Stimulated activated CD4-positive, alpha-beta T cell treated with anti-CD3 and anti-CD28 coated beads, Interleukin-15, amount 100 ng/mL, for 24 hours (primary cell): Measurements from ENCODE around the gene RUNX1.

Experiments used
- DNase-seq: peaks from one replicate; pipeline ENCODE4 v3.0.0-alpha.2; 2020

RUNX1 gene

DNA sequence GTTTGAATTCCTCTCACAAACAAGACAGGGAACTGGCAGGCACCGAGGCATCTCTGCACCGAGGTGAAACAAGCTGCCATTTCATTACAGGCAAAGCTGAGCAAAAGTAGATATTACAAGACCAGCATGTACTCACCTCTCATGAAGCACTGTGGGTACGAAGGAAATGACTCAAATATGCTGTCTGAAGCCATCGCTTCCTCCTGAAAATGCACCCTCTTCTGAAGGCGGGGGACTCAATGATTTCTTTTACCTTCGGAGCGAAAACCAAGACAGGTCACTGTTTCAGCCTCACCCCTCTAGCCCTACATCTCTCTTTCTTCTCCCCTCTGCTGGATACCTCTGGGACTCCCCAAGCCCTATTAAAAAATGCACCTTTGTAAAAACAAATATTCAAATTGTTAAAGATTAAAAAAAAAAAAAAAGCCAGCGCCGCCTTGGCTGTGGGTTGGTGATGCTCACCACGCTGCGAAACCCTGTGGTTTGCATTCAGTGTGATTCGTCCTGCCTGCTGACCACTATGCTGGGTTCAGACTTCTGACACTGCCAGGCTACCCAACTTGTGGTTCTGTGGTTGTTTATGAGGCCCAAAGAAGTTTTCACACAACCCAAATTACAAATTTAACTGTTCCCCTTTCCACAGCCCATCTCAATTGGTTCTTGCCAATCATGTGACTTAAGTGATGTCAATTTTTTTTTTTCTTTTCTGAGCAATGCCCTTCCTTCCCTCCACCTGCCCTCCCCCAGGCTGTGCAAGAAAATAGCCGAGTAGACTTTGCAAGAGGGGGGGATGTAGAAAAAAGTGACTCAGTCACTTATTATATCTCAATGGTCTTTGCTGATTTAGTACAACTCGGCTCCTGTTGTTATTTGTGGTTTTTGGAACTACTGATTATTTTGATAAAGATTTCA is at the start of gene RUNX1:
Gene RUNX1, minus strand, starts transcription at position 597 of the 912 bp plus-strand sequence.
- DNase-seq = peak; percentile 86

DNA sequence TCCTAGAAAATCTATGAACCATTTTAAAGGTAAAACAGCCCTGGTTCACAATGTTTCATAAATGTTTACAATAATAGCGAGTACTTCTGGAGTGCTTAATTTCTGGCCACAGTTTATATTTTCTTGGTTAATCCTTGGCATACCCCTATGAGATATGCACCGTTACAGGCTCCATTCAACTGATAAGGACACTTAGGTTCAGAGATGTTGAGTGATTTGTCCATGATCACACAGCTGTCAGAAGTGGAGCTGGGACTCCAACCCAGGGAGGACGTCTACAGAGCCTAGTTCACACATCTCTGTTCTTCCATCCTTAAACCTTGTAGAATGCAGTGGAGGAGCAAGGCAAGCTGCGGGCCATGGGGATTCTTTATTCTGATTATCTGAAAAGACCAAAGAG is 48.4 kb upstream of the RUNX1 start:
- DNase-seq = no peak

DNA sequence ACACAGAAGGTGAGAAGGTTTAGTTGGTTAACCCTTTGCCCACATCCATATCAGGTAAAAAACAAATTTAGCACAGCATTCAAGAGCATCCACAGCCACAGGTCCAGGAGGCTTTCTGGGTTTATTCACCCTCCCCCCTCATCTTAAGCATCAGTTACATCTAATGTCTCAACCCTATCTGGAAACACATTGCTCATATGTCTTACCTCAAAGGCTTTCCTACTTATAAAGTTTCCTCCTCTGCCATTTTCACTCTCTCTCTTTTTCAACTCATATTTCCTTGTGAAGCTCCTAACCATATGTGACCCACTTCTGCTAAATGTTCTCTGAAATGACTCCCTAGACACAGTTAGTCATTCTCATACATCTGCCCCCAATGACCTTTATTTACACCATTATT is 47.9 kb upstream of the RUNX1 start:
- peak; percentile 41 for DNase-seq

DNA sequence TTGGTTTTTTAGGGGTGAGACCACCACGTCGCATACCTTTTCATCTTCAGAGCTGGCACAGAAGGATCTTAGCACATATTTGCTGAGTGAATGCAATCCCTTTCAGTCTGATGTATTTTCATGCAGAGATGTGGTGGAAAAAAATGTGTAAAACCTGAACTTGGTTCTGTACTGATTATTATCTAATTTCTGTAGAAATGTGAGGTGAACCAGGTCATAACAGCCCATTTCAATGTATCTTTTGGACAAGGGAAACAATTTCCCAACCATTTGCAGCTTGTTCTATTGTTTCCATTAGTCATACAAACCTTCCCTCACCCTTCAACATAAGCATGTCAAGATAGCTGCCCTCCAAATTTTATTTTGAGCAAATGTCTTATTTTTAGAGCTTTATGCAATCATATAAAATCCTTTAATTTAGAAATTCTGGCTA is 46.8 kb upstream of the RUNX1 start:
- DNase-seq = peak; percentile 20

DNA sequence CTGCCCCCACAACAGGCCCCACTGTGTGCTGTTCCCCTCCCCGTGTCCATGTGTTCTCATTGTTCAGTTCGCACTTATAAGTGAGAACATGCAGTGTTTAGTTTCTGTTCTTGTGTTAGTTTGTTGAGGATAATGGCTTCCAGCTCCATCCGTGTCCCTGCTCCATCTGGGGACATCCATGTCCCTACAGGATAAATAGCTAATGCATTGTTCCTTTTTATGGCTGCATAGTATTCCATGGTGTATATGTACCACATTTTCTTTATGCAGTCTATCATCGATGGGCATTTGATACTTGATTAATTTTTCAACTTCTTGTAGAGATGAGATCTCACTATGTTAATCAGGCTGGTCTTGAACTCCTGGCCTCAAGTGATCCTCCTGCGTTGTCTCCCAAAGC is 44.4 kb upstream of the RUNX1 start:
- no peak for DNase-seq

DNA sequence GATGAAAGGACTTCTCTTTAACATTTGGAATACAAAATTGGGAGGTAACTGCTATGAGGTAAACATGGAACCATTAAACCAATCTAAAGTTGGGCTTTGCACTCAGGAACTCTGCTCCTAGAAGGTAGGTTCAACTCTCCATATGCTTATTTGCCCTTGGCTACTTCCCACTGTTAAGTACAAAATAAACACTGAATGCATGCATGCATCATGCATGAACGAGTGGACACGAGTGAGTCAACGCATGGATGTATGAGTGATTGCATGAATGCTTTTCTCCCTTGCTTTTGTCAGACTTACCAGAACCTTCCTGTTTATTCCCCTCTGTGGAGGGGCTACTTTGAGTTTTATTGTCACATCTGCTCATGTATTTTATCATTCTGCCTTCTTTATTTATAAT is 42.4 kb upstream of the RUNX1 start:
- DNase-seq = no peak

DNA sequence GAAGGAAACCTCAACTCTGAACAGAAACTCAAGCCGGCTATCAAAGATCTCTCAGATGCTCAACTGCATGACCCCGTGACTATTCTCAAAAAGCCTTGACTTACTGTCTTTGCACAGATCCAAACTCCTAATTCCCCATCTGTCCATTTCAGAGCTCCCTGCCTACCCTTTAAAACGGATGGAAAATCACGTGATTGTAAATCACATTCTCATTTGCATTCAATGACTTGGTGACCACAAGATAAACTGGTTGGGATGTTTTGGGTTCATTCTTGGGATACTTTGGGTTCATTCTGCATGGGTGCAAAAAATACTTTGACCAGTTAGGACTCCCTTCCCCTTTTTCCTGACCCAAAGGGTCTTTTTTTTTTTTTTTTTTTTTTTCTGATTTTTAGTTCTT is 41.3 kb upstream of the RUNX1 start:
- DNase-seq = no peak

DNA sequence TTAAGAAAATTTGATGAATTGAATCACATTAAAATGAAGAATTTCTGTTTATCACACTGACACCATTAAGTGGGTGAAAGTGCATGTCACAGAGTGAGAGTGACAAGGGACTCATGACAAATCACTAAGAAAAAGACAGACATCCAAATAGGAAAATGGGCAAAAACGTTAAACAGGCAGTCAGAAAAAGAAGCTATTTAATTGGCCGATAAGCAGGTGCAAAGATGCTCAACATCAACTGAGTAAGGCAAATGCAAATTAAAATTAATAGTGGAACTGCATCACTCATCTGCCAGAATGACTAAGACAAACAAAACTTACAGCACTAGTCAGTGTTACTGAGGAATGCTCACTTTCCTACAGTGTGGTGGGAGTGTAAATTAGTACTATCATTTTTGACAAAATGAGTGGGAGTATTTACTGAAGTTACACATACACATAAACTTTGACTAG is 39.2 kb upstream of the RUNX1 start:
- peak; percentile 14 for DNase-seq

DNA sequence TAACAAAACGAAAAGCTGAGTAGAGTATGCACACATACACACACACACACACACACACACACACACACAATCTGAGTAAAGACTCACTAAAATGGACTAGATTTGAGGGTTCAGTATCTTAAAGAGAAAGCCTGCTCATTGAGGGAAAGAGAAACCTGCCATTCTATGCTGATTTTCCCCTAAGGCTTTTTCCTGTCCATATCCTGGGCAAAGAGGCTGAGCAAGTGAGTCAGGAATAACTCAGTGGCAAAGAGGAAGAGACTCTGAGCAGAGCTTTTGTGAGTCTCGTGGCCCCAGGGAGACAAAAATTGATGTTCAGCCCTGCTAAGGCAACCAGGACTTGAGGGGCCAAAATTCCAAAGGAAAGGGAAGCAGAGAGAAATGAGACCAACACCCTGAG is 37.3 kb upstream of the RUNX1 start:
- DNase-seq = no peak

DNA sequence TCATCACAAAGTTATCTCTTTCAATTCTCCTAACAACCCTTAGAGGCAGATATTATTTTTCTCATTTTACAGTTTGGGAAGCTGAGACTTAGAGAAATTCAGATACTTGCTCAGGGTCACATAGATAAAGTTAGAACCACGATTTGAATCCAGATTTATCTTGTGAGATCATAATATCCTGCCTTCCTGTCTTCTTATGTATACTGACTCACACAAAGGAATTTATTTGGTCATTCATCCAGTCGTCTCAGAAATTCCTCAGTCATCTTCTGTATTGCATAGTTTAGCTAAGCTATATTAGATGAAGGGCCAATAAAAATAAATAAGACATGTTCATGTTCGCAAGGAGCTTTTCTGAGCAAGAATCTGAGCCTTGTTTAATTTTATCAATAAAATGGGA is 35.8 kb upstream of the RUNX1 start:
- DNase-seq = no peak

DNA sequence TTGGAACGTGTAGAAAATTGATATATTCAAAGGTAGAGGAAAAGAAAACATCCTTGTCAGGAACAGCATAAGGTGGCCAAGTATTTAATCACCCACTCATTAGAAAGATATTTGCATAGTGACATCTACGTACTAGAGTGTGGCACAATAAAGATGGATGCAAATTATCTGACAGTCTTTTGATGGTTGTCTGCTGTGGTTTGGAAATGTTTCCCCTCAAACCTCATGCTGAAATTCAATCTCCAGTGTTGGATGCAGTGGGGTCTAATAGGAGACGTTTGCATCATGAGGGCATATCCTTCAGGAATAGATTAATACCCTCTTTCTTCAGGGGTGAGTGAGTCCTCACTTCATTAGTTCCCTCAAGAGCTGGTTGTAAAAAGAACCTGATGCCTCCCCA is 34.1 kb upstream of the RUNX1 start:
- DNase-seq = no peak

DNA sequence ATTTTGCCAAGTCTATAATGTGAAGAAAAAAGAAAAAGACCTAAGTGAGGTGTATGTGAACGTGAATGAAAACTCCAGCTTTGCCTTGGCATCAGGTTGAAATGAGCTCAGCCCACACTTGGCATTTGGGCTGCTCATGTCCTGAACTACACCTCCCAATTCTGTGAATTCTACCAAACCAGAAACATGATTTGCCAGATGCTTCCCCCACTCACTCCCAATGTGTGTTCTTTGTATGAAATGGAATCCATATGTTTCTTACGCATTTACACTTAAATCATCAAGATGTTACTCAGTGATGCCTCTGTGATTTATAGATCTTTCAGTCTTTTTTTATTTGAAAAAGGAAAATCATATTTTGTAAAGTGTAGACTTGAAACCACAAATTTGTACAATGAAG is 32.8 kb upstream of the RUNX1 start:
- no peak for DNase-seq

DNA sequence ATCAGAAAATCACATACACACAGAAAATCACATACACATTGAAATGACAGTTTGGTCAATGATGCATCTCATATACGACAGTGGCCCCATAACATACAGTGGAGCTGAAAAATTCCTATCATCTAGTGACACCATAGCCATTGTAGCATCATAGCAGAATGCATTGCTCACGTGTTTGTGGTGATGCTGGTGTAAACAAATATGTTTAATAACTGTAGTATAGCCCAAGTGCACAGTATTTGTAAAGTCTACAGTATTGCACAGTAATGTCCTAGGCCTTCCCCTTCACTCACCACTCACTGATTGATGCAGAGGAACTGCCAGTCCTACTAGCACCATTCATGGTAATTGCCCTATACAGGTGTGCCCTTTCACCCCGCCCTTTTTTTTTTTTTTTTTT is 30.1 kb upstream of the RUNX1 start:
- no peak for DNase-seq

DNA sequence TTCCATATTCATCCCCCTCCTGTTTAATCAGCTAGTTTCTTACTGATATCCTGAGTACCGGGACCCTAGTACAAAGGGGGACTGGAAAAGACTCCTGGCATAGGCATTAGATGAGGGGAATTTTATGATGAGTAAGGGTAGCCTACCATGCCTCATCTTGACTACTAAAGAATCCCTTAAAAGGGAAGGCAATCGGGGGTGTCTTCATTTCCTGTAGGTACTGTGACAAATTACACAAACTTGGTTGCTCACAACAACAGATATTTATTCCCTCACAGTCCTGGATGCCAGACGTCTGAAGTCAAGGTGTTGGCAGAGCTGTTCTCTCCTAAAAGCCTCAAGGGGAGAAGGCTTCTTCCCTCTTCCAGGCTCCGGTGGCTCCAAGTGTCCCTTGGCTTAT is 28.9 kb upstream of the RUNX1 start:
- no peak for DNase-seq

DNA sequence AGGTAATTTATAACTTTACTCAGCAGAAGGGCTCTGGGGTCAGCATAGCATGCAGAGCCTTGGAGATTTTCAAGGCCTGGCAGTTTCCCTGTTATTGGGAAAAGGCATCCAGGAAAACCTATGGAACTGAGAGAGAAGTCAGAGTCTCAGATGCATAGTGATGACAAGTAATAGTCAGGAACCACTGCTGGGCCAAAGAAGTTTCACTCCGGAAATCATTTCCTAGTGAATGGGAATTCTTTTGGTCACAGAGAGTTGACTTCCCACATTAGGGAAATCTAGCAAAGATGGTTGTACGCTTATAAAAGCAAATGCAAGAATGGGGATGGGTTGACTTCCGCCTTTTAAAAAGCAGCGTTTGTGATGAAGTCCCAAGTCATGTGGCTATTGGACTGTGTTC is 28.4 kb upstream of the RUNX1 start:
- no peak for DNase-seq

DNA sequence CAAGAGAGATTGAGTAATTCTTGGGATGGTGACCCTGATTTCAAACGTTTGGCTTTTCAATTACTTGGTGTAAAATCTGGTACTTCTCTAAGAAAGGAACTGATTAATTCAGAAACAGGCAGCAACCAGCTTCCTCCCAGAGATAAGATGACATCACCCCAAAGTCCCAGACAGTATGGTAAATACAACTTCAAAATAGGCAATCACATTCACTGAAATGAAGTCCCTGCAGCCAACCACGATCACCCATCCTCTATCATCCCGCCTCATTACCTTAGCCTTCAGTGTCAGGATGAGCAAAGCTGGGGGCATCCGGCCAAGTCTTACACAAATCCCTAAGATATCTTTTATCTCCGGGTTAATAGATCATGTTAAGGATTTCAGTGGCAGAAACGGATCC is 26.4 kb upstream of the RUNX1 start:
- no peak for DNase-seq

DNA sequence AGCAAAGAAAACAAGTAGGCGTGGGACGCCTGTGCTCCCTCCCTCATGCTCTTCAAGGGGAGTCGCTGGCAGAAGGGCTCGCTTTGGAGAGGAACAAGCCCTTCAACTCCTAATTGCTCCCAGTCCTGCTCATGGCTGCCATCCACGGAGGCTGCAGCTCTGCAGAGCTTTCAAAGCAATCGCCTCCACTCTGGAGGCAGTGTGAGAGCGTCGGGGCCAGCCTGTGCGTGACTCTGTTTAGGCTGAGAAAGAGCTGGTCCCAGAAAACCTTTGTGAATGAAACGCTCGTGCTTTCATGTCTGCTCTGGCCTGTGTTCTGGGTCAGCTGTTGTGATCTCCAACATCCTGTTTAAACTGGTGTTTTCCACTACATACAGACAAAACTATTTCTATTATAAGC is 23.9 kb upstream of the RUNX1 start:
- DNase-seq = no peak

DNA sequence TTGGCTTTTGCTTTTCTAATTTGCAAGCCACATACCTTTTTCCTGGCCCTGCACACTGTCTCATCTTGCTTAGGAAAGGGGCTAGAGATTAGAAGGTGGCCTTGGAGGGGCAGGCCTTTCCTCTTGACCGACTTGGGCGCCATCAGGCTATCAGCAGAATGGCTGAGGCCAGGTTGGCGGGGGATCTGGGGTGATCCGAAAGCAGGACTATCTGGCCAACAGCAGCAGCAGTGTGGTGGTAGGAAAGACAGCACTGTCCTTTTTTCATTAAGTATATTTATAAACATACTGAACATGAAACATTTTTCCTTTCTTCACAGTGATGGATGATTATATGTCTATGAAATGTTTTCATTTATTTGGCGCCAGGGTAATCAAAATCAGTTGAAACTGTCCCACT is 23.5 kb upstream of the RUNX1 start:
- DNase-seq = no peak

DNA sequence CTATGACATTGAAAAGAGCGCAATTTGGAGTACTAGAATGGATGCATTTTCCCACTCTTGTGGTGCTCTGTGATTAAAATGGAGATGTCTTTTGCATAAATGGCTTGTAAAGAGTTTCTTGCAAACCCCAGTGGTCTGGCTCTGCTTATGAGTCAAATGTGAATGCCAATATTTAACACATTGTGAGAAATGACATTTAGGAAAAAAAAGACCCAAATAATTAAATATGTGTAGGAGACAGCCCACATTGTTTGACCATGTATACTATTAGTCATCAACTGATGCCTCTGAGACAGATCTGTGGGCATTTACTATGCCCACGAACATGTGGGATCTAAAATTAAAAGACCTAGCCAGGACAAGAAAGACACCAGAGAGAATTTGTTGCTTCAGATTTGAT is 22.2 kb upstream of the RUNX1 start:
- DNase-seq = no peak

DNA sequence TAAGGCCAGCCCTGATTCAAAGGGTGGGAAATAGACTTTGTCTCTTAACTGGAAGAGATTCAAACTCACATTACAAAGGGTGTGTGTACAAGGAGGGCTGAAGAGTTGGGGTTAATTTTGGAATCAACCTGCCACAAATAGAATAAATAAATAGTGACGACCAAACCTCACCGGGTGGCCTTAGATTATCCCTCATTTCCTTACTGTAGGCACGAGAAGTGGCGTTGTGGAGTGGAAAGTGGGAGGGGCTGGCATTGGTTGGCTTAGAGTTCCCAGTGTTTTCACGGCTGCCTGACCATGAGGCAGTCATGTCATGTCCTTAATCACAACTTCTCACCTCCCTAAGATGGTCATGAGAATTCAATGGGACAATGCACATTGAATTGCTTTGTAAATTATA is 21.3 kb upstream of the RUNX1 start:
- no peak for DNase-seq

DNA sequence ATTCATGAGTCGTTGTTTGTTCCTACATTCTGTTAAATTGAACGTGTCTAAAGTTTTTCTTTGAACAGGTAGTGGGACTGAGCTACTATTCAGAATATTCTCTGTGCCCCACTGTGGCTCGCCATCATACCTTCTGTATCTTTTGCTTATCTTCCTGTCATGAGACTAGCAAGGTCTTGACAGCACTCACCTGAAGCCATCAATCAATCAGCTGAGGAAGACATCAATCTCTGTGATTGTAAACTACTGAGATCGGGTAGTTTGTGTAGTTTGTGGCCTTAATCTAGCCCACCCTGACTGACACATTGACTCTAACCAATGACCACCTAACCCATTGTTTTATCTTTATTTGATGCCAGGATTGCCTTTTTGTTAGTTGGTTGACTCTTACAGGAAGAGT is 17.7 kb upstream of the RUNX1 start:
- no peak for DNase-seq

DNA sequence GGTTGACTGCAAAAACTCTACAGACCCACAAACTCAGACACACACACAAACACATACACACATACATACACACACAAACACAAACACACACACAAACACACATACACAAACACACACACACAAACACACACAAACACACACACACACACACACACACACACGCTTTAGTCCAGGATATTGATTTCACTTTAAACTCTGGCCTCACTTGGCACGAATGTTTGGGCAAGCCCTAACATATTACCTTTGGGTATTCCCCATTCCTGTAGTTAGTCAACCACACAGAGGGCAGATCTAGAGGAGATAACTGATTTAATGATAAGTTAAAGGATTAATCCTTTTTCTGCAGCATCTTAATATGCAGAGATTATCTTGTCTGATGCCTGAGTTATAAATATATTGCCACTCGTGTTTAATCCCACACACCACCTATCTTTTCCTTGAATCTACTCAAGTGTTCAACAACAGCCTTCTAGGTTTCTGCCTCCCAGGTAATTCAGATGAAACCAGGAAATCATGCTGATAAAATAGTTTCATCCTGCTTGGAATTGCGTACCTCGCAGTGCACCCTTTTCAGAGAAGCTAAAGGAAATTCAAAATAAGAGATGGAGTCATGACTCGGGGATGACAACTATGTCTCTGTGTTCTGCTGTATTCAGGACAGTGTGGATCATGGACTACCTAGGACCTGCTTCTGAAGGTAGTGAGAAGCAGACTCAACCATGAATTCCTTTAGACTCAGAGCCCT is 14.5 kb upstream of the RUNX1 start:
- DNase-seq = no peak

DNA sequence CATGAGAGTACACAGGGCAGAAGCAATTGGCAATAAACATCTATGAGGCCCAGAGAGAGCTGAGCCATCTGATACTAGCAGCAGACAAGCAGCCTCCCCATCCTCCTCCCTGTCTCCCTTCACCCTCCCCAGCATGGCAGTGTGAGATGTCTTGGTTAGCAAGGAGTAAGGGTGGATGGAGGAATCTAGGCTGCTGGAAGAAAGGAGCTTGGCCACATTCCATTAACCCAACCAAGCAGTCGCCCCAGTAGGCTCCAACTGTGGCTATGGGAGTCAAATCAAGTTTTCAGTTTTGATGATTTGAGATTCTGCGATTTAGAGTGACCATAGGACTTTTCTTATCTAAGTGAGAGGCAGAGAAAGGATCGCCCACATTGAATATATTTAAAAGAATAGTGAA is 12.9 kb upstream of the RUNX1 start:
- no peak for DNase-seq

DNA sequence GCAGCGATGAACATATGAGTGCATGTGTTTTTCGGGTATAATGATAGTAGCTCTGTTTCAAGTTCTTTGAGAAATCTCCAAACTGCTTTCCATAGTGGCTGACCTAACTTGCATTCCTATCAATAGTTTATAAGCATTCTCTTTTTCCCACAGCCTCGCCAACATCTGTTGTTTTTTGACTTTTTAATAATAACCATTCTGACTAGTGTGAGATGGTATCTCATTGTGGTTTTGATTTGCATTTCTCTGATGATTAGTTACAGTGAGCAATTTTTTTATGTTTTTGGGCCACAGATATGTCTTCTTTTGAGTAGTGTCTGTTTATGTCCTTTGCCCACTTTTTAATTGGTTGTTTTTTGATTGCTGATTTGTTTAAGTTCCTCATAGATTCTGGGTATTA is 10.6 kb upstream of the RUNX1 start:
- DNase-seq = no peak
